HCT116 (cell line): ENCODE results near the gene PKNOX2. TPM values are rescaled to one million over a fixed set of nuclear protein-coding genes. Genes with fewer than 3 reads are reported as not detected.

ENCODE experiments used
- ATAC-seq: fragments of 200-7000 bp; cut with Tn5 transposase; 2 replicates; pipeline ENCODE4 v1.9.1; 2020; ENCODE audit warnings: mild to moderate bottlenecking, moderate library complexity
- BruUV-seq: library from RNA; stranded (reverse); fragments of 400-500 nt; replicated peaks from 2 replicates; lab custom pipeline; 2021; lab: Mats Ljungman, UMichigan
- CTCF ChIA-PET: fragments of 300-600 bp; sonication (Branson Sonifier 250); formaldehyde crosslinking; loops from one replicate; lab custom pipeline; 2021; ENCODE audit warnings: antibody characterized with exemption; lab: Charles Lee
- POLR2A ChIA-PET: fragments of 300-600, 350-600 bp; sonication (Branson Sonifier 250); formaldehyde crosslinking; loops from one replicate; lab custom pipeline; 2021; ENCODE audit warnings: antibody characterized with exemption; lab: Charles Lee
- RAD21 ChIA-PET, 2 experiments: fragments of 300-600 bp; sonication (Branson Sonifier 250); formaldehyde crosslinking; loops; one replicate each; lab custom pipeline; 2023; ENCODE audit warnings: low total read pairs in 2 of 2; ENCODE audit not compliant: uncharacterized antibody in 2 of 2, unreplicated experiment in 2 of 2, low non-redundant PET in 1 of 2; lab: Charles Lee
- DNase-seq: peaks from one replicate; pipeline ENCODE4 v3.0.0-alpha.2; 2010; ENCODE audit warnings: low read depth, low spot score
- H2AFZ ChIP-seq: fragments of 200-600 bp; shearing (Covaris generic), sonication (generic); 2 replicates; pipeline ENCODE4 v1.6.1; 2017; ENCODE audit warnings: low read depth, mixed run types, mixed read lengths, antibody characterized with exemption, low read length; ENCODE audit not compliant: poor library complexity, severe bottlenecking
- H3K27ac ChIP-seq: 2 replicates; pipeline ENCODE4 v1.5.1; 2012; ENCODE audit warnings: low read depth, low read length
- H3K27me3 ChIP-seq: fragments of 200-600 bp; sonication (generic); 2 replicates; pipeline ENCODE4 v1.6.1; 2016; ENCODE audit warnings: mixed run types, low read length, mixed read lengths; ENCODE audit not compliant: insufficient read depth
- H3K36me3 ChIP-seq, 2 experiments: fragments of 200-500 bp in 1 of 2; fragments of 200-600 bp in 1 of 2; sonication (Bioruptor generic) in 1 of 2; sonication (generic) in 1 of 2; 2 replicates each; pipeline versions ENCODE4 v1.5.1 to v1.6.1; 2014 to 2016; ENCODE audit warnings: low read length in 2 of 2, inconsistent platforms in 1 of 2, mixed read lengths in 1 of 2, mixed run types in 1 of 2; ENCODE audit not compliant: insufficient read depth in 2 of 2, control insufficient read depth in 1 of 2
- H3K4me1 ChIP-seq, 2 experiments: fragments of 200-600 bp in 1 of 2; sonication (generic) in 1 of 2; 2 replicates each; pipeline versions ENCODE4 v1.5.1 to v1.6.1; 2012 to 2017; ENCODE audit warnings: low read length in 2 of 2, inconsistent platforms in 1 of 2, mild to moderate bottlenecking in 1 of 2, mixed read lengths in 1 of 2, mixed run types in 1 of 2, moderate library complexity in 1 of 2; ENCODE audit not compliant: insufficient read depth in 2 of 2, control insufficient read depth in 1 of 2
- H3K4me2 ChIP-seq: fragments of 200-600 bp; sonication (generic); 2 replicates; pipeline ENCODE4 v1.6.1; 2017; ENCODE audit warnings: mixed run types, low read length, mixed read lengths
- H3K4me3 ChIP-seq, 2 experiments: fragments of 200-600 bp in 1 of 2; sonication (generic) in 1 of 2; replicated peaks in 1 of 2; 2 replicates each; pipeline ENCODE4 v1.5.1; 2011 to 2016; ENCODE audit warnings: low read length in 2 of 2, control low read depth in 1 of 2, low read depth in 1 of 2, mild to moderate bottlenecking in 1 of 2, mixed read lengths in 1 of 2, mixed run types in 1 of 2
- H3K79me2 ChIP-seq: fragments of 200-600 bp; sonication (generic); 2 replicates; pipeline ENCODE4 v1.6.1; 2017; ENCODE audit warnings: mild to moderate bottlenecking, mixed run types, low read length, moderate library complexity, mixed read lengths; ENCODE audit not compliant: insufficient read depth
- H3K9ac ChIP-seq: fragments of 200-600 bp; sonication (generic); 2 replicates; pipeline ENCODE4 v1.6.1; 2016; ENCODE audit warnings: low read length, mixed read lengths
- H3K9me2 ChIP-seq: fragments of 200-600 bp; sonication (generic), shearing (Covaris generic); 2 replicates; pipeline ENCODE4 v1.6.1; 2017; ENCODE audit warnings: mixed run types, mild to moderate bottlenecking, moderate library complexity; ENCODE audit not compliant: insufficient read depth
- H3K9me3 ChIP-seq, 2 experiments: fragments of 200-500 bp in 1 of 2; fragments of 200-600 bp in 1 of 2; sonication (Bioruptor generic) in 1 of 2; sonication (generic) in 1 of 2; 2 replicates each; pipeline ENCODE4 v1.6.1; 2014 to 2017; ENCODE audit warnings: low read length in 2 of 2, mixed read lengths in 2 of 2, inconsistent platforms in 1 of 2, low read depth in 1 of 2, mild to moderate bottlenecking in 1 of 2, mixed run types in 1 of 2, moderate library complexity in 1 of 2; ENCODE audit not compliant: control insufficient read depth in 1 of 2, insufficient read depth in 1 of 2
- H4K20me1 ChIP-seq: fragments of 200-600 bp; sonication (generic), shearing (Covaris generic); 2 replicates; pipeline ENCODE4 v1.6.1; 2017; ENCODE audit warnings: mixed run types, mild to moderate bottlenecking, moderate library complexity; ENCODE audit not compliant: insufficient read depth
- CBX3 ChIP-seq: IDR thresholded peaks from 2 replicates; pipeline ENCODE4 v1.6.1; 2012; ENCODE audit warnings: low read depth
- CEBPB ChIP-seq: IDR thresholded peaks from 2 replicates; pipeline ENCODE4 v1.6.1; 2012; ENCODE audit warnings: low read depth
- CTCF ChIP-seq, 3 experiments: fragments of 200-600 bp in 1 of 3; sonication (generic) in 1 of 3; IDR thresholded peaks in 2 of 3; conservative IDR thresholded peaks in 1 of 3; 2 replicates each; pipeline ENCODE4 v1.5.1; 2012 to 2017; ENCODE audit warnings: low read depth in 2 of 3, low read length in 2 of 3, antibody characterized with exemption in 1 of 3, borderline replicate concordance in 1 of 3, control low read depth in 1 of 3, mild to moderate bottlenecking in 1 of 3, mixed read lengths in 1 of 3, mixed run types in 1 of 3, moderate library complexity in 1 of 3; ENCODE audit not compliant: insufficient read depth in 1 of 3
- EGR1 ChIP-seq: IDR thresholded peaks from 2 replicates; pipeline ENCODE4 v1.6.1; 2012; ENCODE audit warnings: low read depth
- EZH2 ChIP-seq: fragments of 200-600 bp; sonication (generic); IDR thresholded peaks from 2 replicates; pipeline ENCODE4 v1.6.1; 2017; ENCODE audit warnings: antibody characterized with exemption, mixed run types
- EZH2phosphoT487 ChIP-seq: fragments of 200-600 bp; IDR thresholded peaks from 2 replicates; pipeline ENCODE4 v1.6.1; 2018; ENCODE audit warnings: antibody characterized with exemption, borderline replicate concordance
- FOSL1 ChIP-seq: IDR thresholded peaks from 2 replicates; pipeline ENCODE4 v1.6.1; 2012; ENCODE audit warnings: low read depth
- JUND ChIP-seq: IDR thresholded peaks from 2 replicates; pipeline ENCODE4 v1.6.1; 2012
- MAX ChIP-seq: IDR thresholded peaks from 2 replicates; pipeline ENCODE4 v1.6.1; 2012
- POLR2A ChIP-seq: IDR thresholded peaks from 2 replicates; pipeline ENCODE4 v1.7.0; 2011; ENCODE audit warnings: borderline replicate concordance; ENCODE audit not compliant: insufficient read depth, insufficient read length; ENCODE audit errors: extremely low read depth
- POLR2AphosphoS5 ChIP-seq: IDR thresholded peaks from 2 replicates; pipeline ENCODE4 v1.6.1; 2011; ENCODE audit warnings: mild to moderate bottlenecking, low read depth, low read length, moderate library complexity
- SIN3A ChIP-seq: IDR thresholded peaks from 2 replicates; pipeline ENCODE4 v1.6.1; 2012; ENCODE audit warnings: low read depth
- SP1 ChIP-seq: IDR thresholded peaks from 2 replicates; pipeline ENCODE4 v1.6.1; 2012; ENCODE audit warnings: low read depth
- SRF ChIP-seq: IDR thresholded peaks from 2 replicates; pipeline ENCODE4 v1.6.1; 2012; ENCODE audit warnings: low read depth
- TCF7L2 ChIP-seq: IDR thresholded peaks from 2 replicates; pipeline ENCODE4 v1.7.0; 2011; ENCODE audit warnings: borderline replicate concordance, inconsistent platforms; ENCODE audit not compliant: insufficient read depth, insufficient read length; ENCODE audit errors: extremely low read depth
- ZFX ChIP-seq: fragments of 450-650 bp; IDR thresholded peaks from 2 replicates; pipeline ENCODE4 v1.6.1; 2017
- ZNF274 ChIP-seq: fragments of 200-500 bp; sonication (Bioruptor generic); IDR thresholded peaks from 2 replicates; pipeline ENCODE4 v1.6.1; 2014; ENCODE audit warnings: mild to moderate bottlenecking, low read depth, low read length, inconsistent platforms
- intact Hi-C: fragments of 100-400 bp; cut with micrococcal nuclease; formaldehyde crosslinking; loops from 2 replicates; pipeline ENCODE4 v1.10.0; 2022
- total RNA-seq: library from RNA; stranded (reverse); gene quantifications from one replicate; pipeline ENCODE4 v1.2.1, GENCODE V29; 2021; ENCODE audit not compliant: unreplicated experiment

The PKNOX2 gene
- total RNA-seq, 1 experiment from 2014 or later: 0.20 TPM

GRCh38 chr11:125365196-125365931, 200.8 kb downstream of the PKNOX2 start:
- Histone ChIP-seq H3K4me2 (no peak overlapping the region), H4K20me1 (no peaks in the 10 kb centered on the region), H2AFZ (no peak overlapping the region), H3K9me3 (no peaks in the 10 kb centered on the region), H3K27ac (no peak overlapping the region), H3K27me3 (no peaks in the 10 kb centered on the region), H3K36me3 (no peaks in the 10 kb centered on the region)
- ATAC-seq: no peak
- RAD21 ChIA-PET: no interaction called here
- POLR2A ChIA-PET: no interaction called here
- no peak for TF ChIP-seq CBX3
- no peak for TF ChIP-seq MAX
- TF ChIP-seq EGR1: no peak
- no peak for TF ChIP-seq TCF7L2
- no peak for TF ChIP-seq CTCF (IDR thresholded peaks at IDR 0.05 in 2 of 3, conservative IDR thresholded peaks at IDR 0.05 in 1 of 3; ENCODE audit: borderline replicate concordance in 1 of 3, insufficient read depth in 1 of 3, low read depth in 2 of 3, low read length in 2 of 3)
- no peak for TF ChIP-seq SIN3A
- TF ChIP-seq EZH2phosphoT487: no peak
- no peak for TF ChIP-seq JUND
- TF ChIP-seq EZH2: no peak
- TF ChIP-seq ZNF274: no peak
- TF ChIP-seq FOSL1: no peak
- TF ChIP-seq SP1: no peak
- no peak for TF ChIP-seq CEBPB
- no peak for TF ChIP-seq POLR2AphosphoS5
- no peak for TF ChIP-seq SRF
- no peak for TF ChIP-seq ZFX
- TF ChIP-seq POLR2A: no peak
- TF ChIP-seq, all 23 proteins: peak for 0
- no peaks in the 10 kb centered on the region for H3K4me1 ChIP-seq
- H3K9ac ChIP-seq: no peak overlapping the region
- DNase-seq: no peak
- no peak overlapping the region for H3K4me3 ChIP-seq
- BruUV-seq: no TSS peak
- no peaks in the 10 kb centered on the region for H3K79me2 ChIP-seq
- intact Hi-C loops: no loop called here
- no peaks in the 10 kb centered on the region for H3K9me2 ChIP-seq
- CTCF ChIA-PET: no interaction called here
